Gastroesophageal sphincter (tissue), 3 donors: ENCODE measurements around the gene USF3.
"Not testable (repeated sequence)": the region's sequence is repeated elsewhere in the genome, so short reads cannot be mapped to it uniquely, and the experiment has no call there.

ENCODE experiments used
- POLR2A ChIP-seq, 2 donors: fragments of 450-650 bp; IDR thresholded peaks; one replicate each; pipeline ENCODE4 v1.6.1; 2017; ENCODE audit warnings: antibody characterized with exemption in 2 of 2, mild to moderate bottlenecking in 2 of 2, moderate library complexity in 1 of 2
- POLR2AphosphoS5 ChIP-seq: sonication (generic); formaldehyde crosslinking; IDR thresholded peaks from one replicate; pipeline ENCODE4 v1.6.1; 2017; ENCODE audit warnings: antibody characterized with exemption
- TF ChIP-seq, protein P1 (sequence below), 4 experiments: fragments of 200-600 bp in 2 of 4; fragments of 450-650 bp in 2 of 4; sonication (generic) in 1 of 4; IDR thresholded peaks; one replicate each; pipeline ENCODE4 v1.5.1; 2017 to 2019; ENCODE audit warnings: antibody characterized with exemption in 4 of 4, mild to moderate bottlenecking in 2 of 4, moderate library complexity in 2 of 4

DNA sequence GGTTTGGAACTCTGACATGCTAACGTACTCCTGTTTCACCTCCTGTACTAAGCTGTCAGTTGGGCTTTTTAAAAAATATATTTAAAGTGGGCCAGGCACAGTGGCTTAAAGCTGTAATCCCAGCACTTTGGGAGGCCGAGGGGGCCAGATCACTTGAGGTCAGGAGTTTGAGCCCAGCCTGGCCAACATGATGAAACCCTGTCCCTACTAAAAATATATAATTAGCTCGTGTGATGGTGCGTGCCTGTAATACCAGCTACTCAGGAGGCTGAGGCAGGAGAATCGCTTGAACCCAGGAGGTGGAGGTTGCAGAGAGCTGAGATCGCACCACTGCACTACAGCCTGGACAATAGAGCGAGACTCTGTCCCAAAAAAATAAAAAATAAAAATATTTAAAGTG lies 60.4 kb downstream of the USF3 start:
- TF ChIP-seq POLR2A (IDR thresholded peaks at IDR 0.05) = not testable (repeated sequence)
- TF ChIP-seq, protein P1, sequence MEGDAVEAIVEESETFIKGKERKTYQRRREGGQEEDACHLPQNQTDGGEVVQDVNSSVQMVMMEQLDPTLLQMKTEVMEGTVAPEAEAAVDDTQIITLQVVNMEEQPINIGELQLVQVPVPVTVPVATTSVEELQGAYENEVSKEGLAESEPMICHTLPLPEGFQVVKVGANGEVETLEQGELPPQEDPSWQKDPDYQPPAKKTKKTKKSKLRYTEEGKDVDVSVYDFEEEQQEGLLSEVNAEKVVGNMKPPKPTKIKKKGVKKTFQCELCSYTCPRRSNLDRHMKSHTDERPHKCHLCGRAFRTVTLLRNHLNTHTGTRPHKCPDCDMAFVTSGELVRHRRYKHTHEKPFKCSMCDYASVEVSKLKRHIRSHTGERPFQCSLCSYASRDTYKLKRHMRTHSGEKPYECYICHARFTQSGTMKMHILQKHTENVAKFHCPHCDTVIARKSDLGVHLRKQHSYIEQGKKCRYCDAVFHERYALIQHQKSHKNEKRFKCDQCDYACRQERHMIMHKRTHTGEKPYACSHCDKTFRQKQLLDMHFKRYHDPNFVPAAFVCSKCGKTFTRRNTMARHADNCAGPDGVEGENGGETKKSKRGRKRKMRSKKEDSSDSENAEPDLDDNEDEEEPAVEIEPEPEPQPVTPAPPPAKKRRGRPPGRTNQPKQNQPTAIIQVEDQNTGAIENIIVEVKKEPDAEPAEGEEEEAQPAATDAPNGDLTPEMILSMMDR (IDR thresholded peaks at IDR 0.05) = not testable (repeated sequence)
- peak; percentile 17 for TF ChIP-seq POLR2AphosphoS5
